Measurements from ENCODE around the gene TMEM88. TPM values are rescaled to one million over a fixed set of nuclear protein-coding genes. Genes with fewer than 3 reads are reported as not detected.

The TMEM88 gene
- total and polyA plus RNA-seq, 2 of the 13 experiments (the other 11 are each of a cell fraction or from before 2014, with no cell fraction given), result 0.31 to 0.66 TPM

DNA sequence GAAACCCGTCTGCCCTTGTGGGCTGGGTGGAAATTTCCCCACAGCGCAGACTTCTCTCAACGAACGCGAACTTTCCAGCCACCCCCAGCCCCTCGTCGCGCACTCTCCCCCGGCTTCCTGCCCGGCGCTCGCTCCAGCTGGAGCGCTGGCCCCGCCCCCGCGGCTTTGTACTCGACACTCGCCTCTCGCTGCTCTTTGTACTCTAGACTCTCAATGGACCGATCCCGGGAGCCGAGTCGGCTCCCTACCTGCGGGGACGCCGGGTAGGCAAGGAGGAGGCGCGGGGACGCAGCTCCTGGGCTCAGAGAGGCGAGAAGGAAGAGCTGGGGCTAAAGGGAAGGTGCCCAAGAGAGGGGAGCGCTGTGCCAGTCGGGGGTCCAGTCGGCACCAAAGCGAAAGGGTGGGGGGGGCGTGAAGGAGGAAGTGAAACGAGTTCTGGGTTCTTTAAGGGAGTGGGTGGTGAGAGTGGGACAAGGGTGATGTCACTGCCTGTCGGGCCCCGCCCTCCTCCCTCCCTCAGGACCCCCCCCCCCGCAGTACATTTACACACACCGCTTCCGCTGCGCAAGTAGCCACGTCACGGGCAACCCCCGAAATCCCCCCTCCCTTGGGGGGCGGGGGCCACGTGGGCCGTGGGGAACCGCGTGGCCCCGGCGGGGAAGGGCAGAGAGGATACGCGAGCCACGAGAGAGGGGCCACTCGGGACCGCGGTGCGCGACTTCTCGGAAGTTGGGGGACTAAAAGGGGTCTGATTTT, 11.2 kb upstream of the TMEM88 start (continued):
- TF ChIP-seq, protein P1, sequence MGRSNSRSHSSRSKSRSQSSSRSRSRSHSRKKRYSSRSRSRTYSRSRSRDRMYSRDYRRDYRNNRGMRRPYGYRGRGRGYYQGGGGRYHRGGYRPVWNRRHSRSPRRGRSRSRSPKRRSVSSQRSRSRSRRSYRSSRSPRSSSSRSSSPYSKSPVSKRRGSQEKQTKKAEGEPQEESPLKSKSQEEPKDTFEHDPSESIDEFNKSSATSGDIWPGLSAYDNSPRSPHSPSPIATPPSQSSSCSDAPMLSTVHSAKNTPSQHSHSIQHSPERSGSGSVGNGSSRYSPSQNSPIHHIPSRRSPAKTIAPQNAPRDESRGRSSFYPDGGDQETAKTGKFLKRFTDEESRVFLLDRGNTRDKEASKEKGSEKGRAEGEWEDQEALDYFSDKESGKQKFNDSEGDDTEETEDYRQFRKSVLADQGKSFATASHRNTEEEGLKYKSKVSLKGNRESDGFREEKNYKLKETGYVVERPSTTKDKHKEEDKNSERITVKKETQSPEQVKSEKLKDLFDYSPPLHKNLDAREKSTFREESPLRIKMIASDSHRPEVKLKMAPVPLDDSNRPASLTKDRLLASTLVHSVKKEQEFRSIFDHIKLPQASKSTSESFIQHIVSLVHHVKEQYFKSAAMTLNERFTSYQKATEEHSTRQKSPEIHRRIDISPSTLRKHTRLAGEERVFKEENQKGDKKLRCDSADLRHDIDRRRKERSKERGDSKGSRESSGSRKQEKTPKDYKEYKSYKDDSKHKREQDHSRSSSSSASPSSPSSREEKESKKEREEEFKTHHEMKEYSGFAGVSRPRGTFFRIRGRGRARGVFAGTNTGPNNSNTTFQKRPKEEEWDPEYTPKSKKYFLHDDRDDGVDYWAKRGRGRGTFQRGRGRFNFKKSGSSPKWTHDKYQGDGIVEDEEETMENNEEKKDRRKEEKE (IDR thresholded peaks at IDR 0.05), result no peak
- TF ChIP-seq GABPA (IDR thresholded peaks at IDR 0.05; ENCODE audit: low read depth, low read length) (peak; percentile 10; the same call in 1 of the 2 replicates), GABPA (CRISPR knock-in tag; IDR thresholded peaks at IDR 0.05; ENCODE audit: low read depth) (no peak; the same call in 1 of the 2 replicates), NFATC3 (CRISPR knock-in tag; IDR thresholded peaks at IDR 0.05) (0 out of 2 replicates have a peak, but pooled peaks have one; percentile 57), PCBP2 (optimal IDR thresholded peaks at IDR 0.05; ENCODE audit: low read depth, low read length, poor library complexity, severe bottlenecking) (no peak), NCOR1 (IDR thresholded peaks at IDR 0.05; ENCODE audit: borderline replicate concordance, low read length) (peak; percentile 77), KLF16 (CRISPR knock-in tag; IDR thresholded peaks at IDR 0.05) (0 out of 4 replicates have a peak, but pooled peaks of 1 of the 2 experiments have one; percentile 9), CENPT (CRISPR knock-in tag; IDR thresholded peaks at IDR 0.05; ENCODE audit: low read depth) (no peak), ZNF761 (CRISPR knock-in tag; conservative IDR thresholded peaks at IDR 0.05) (peak; percentile 82), SP5 (CRISPR knock-in tag; IDR thresholded peaks at IDR 0.05; ENCODE audit: borderline replicate concordance, low read depth) (peak; percentile 68), KLF12 (CRISPR knock-in tag; IDR thresholded peaks at IDR 0.05; ENCODE audit: borderline replicate concordance) (no peak), ZKSCAN5 (CRISPR knock-in tag; IDR thresholded peaks at IDR 0.05) (no peak), AKAP8 (CRISPR knock-in tag; IDR thresholded peaks at IDR 0.05) (peak; percentile 42)
- TF ChIP-seq, protein P2, sequence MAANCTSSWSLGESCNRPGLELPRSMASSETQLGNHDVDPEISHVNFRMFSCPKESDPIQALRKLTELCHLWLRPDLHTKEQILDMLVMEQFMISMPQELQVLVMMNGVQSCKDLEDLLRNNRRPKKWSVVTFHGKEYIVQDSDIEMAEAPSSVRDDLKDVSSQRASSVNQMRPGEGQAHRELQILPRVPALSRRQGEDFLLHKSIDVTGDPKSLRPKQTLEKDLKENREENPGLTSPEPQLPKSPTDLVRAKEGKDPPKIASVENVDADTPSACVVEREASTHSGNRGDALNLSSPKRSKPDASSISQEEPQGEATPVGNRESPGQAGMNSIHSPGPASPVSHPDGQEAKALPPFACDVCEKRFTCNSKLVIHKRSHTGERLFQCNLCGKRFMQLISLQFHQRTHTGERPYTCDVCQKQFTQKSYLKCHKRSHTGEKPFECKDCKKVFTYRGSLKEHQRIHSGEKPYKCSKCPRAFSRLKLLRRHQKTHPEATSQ (CRISPR knock-in tag; IDR thresholded peaks at IDR 0.05; ENCODE audit: borderline replicate concordance), result no peak
- TF ChIP-seq, protein P3, sequence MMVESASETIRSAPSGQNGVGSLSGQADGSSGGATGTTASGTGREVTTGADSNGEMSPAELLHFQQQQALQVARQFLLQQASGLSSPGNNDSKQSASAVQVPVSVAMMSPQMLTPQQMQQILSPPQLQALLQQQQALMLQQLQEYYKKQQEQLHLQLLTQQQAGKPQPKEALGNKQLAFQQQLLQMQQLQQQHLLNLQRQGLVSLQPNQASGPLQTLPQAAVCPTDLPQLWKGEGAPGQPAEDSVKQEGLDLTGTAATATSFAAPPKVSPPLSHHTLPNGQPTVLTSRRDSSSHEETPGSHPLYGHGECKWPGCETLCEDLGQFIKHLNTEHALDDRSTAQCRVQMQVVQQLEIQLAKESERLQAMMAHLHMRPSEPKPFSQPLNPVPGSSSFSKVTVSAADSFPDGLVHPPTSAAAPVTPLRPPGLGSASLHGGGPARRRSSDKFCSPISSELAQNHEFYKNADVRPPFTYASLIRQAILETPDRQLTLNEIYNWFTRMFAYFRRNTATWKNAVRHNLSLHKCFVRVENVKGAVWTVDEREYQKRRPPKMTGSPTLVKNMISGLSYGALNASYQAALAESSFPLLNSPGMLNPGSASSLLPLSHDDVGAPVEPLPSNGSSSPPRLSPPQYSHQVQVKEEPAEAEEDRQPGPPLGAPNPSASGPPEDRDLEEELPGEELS (CRISPR knock-in tag; IDR thresholded peaks at IDR 0.05), result no peak; the same call in 1 of the 2 replicates
- TF ChIP-seq, protein P4, sequence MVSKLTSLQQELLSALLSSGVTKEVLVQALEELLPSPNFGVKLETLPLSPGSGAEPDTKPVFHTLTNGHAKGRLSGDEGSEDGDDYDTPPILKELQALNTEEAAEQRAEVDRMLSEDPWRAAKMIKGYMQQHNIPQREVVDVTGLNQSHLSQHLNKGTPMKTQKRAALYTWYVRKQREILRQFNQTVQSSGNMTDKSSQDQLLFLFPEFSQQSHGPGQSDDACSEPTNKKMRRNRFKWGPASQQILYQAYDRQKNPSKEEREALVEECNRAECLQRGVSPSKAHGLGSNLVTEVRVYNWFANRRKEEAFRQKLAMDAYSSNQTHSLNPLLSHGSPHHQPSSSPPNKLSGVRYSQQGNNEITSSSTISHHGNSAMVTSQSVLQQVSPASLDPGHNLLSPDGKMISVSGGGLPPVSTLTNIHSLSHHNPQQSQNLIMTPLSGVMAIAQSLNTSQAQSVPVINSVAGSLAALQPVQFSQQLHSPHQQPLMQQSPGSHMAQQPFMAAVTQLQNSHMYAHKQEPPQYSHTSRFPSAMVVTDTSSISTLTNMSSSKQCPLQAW (CRISPR knock-in tag; IDR thresholded peaks at IDR 0.05), result peak; percentile 43; the same call in 1 of the 2 replicates
- TF ChIP-seq, protein P5, sequence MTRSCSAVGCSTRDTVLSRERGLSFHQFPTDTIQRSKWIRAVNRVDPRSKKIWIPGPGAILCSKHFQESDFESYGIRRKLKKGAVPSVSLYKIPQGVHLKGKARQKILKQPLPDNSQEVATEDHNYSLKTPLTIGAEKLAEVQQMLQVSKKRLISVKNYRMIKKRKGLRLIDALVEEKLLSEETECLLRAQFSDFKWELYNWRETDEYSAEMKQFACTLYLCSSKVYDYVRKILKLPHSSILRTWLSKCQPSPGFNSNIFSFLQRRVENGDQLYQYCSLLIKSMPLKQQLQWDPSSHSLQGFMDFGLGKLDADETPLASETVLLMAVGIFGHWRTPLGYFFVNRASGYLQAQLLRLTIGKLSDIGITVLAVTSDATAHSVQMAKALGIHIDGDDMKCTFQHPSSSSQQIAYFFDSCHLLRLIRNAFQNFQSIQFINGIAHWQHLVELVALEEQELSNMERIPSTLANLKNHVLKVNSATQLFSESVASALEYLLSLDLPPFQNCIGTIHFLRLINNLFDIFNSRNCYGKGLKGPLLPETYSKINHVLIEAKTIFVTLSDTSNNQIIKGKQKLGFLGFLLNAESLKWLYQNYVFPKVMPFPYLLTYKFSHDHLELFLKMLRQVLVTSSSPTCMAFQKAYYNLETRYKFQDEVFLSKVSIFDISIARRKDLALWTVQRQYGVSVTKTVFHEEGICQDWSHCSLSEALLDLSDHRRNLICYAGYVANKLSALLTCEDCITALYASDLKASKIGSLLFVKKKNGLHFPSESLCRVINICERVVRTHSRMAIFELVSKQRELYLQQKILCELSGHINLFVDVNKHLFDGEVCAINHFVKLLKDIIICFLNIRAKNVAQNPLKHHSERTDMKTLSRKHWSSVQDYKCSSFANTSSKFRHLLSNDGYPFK (CRISPR knock-in tag; IDR thresholded peaks at IDR 0.05; ENCODE audit: borderline replicate concordance), result no peak

Data from HepG2 (cell line).